ENCODE data around the gene MOSMO.

GRCh38 chr16:22005746-22006145 lies 2.2 kb upstream of the MOSMO start:
- no peak for TF ChIP-seq CTCF (IDR thresholded peaks at IDR 0.05)
- TF ChIP-seq POLR2A (IDR thresholded peaks at IDR 0.05), result no peak
- TF ChIP-seq POLR2AphosphoS5 (IDR thresholded peaks at IDR 0.05), result no peak
